DMS79 (cell line): Measurements from ENCODE around the gene WASF2.

Source experiments
- DNase-seq: peaks from one replicate; lab custom pipeline; 2025; lab: John Stamatoyannopoulos, UW

Gene WASF2

GRCh38 chr1:27357281-27358037, 132.5 kb downstream of the WASF2 start:
- DNase-seq: no peak

GRCh38 chr1:27356619-27357280, 133.2 kb downstream of the WASF2 start:
- no peak for DNase-seq

- no peak for DNase-seq
These were observed 133.7 kb downstream of the WASF2 start for GRCh38 chr1:27356277-27356618.

- no peak for DNase-seq
These were observed 134.3 kb downstream of the WASF2 start for GRCh38 chr1:27355683-27356082.
